GDM1 (cell line): Measurements from ENCODE around the gene KRT80.
A peak's percentile ranks its signal among the peaks of the same experiment; 100 is the strongest.

Source experiments
- DNase-seq: peaks from one replicate; lab custom pipeline; 2025; lab: John Stamatoyannopoulos, UW

The KRT80 gene

DNA sequence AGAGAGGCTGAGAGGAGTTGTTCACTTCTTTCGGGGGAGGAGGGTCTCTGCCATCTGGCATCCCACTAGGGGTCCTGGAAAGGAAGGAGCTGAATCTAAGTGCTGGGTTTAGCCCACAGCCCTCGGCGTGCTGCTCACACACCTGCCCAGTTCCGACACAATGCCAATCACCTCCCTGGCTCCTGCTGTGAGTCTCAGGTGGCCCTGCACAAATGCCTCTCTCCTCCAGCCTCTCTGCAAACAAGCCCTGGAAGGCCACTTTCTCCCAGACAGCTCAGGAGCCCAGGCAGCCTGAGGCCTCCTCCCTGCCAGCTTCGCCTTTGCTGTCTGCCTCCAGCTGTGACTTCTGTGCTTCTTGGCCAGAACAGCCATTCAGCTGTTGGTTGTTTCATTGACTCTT, 61.1 kb downstream of the KRT80 start:
- DNase-seq: no peak

GRCh38 chr12:52127683-52128450, 63.9 kb downstream of the KRT80 start:
- no peak for DNase-seq

DNA sequence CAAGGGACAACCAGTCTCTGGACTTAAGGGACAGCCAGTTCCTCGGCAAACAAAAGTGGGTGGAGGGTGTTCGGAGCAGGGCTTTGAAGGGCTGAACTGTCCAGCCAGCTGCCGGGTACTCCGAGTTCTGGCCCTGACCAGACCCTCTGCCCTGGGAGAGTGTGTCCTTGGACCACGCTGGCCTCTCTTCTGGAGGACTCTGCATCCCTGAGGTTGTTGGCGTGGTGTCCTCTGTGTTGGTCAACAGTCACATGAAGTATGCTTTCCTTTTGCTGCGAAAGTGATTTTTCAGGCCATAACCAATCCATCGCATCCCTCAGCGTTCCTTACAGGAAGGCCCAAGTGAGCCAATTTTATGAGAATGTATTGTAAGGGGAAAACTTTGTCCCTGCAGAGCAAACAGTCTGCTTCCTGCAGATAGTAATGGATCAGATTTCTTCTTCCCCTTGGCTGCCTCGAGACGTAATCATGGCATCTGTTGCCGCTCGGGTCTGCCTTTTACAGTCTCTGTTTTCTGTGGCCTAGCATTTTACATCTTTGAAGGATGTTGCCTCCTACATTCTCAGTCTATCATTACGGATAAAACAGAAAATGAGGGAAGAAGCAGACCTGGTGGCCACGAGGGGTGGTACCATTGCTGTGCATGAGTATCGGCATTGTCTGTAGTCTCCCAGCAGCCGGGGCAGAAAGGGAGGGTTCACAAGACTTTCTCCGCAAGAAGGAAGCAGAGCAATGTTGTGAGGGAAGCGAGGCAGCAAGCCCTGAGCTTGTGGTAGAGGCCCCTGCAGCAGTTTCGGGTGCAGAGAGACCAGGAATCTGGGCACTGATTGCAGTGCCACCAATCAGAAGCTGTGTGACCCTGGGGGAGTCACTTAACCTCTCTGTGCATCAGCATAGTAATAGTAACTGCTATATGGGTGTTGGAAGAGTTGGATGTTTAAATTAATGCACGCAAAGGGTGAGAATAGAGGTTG, 64.9 kb downstream of the KRT80 start:
- DNase-seq: no peak

- DNase-seq: no peak
Measured at GRCh38 chr12:52126050-52126604, 65.7 kb downstream of the KRT80 start.

- no peak for DNase-seq
Measured at GRCh38 chr12:52125476-52125900, 66.3 kb downstream of the KRT80 start.

- no peak for DNase-seq
Measured at GRCh38 chr12:52123487-52124186, 68.2 kb downstream of the KRT80 start.

DNA sequence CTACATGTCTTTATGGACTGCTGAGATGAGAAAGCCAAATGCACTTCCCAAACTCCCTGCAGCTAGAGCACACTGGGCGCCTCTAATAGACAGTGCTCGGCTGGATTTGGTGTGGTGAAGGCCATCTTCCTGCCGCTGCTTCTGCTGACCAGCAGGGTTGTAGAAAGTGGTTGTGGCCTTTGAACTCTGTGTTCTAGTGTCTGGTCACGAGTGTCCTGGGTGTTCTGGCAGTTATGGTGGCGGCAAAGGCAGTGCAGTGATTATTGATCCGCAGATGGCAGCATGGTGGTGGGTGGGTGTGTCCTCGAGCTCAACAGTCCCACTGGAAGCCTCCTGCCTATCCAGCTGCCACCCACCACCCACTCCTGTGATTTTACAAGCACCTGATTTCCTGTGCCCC, 68.9 kb downstream of the KRT80 start:
- no peak for DNase-seq

DNA sequence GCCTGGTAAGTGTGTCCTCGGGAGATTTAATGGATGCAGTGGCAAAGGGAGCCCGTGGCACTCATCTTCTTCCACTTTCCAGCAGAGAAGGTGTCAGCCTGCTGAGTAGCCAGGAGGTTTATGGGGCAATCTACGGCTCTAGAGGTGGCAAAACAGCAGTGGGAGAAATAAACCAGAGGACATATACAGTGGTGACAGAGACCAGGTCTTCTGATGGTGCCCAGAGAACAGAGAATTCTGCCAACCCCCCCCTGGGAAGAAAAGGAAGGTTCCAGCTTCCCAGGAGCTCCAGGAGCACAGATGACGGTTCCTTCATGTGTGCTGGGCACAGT, 69.3 kb downstream of the KRT80 start:
- no peak for DNase-seq

- peak; percentile 27 for DNase-seq
Measured at GRCh38 chr12:52121824-52122539, 69.8 kb downstream of the KRT80 start.

DNA sequence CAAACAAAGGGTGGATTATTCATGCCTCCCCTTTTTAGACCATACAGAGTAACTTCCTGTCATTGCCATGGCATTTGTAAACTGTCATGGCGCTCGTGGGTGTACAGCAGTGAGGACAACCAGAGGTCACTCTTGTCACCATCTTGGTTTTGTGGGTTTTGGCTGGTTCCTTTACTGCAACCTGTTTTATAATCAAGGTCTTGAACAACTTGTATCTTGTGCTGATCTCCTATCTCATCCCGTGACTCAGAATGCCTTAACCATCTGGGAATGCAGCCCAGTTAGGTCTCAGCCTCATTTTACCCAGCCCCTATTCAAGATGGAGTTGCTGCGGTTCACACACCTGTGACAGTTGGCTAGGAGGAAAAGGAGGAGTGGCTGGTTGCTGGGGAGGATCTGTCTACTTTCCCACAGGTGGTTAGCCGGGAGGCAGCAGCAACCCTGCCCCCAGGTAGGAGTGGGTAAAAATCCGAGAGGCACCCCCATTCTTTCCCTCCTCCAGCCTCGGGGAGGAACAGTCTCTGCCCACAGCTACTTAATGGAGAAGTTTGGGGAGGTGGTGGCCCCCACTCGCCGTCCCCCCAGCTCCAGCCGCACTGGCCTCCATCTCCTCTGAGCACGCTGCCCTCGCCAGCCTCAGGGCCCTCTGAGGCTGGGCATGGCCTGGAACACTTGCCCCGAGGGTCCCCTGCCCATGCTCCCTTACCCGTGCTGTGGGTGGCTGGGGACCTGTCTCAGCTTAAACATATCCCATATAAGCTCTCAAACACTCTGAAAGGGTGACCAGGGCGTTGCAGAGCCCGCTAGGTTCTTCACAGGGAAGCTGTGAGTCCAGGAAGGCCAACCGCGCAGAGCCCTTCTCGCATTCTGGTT, 70.6 kb downstream of the KRT80 start:
- DNase-seq: no peak

DNA sequence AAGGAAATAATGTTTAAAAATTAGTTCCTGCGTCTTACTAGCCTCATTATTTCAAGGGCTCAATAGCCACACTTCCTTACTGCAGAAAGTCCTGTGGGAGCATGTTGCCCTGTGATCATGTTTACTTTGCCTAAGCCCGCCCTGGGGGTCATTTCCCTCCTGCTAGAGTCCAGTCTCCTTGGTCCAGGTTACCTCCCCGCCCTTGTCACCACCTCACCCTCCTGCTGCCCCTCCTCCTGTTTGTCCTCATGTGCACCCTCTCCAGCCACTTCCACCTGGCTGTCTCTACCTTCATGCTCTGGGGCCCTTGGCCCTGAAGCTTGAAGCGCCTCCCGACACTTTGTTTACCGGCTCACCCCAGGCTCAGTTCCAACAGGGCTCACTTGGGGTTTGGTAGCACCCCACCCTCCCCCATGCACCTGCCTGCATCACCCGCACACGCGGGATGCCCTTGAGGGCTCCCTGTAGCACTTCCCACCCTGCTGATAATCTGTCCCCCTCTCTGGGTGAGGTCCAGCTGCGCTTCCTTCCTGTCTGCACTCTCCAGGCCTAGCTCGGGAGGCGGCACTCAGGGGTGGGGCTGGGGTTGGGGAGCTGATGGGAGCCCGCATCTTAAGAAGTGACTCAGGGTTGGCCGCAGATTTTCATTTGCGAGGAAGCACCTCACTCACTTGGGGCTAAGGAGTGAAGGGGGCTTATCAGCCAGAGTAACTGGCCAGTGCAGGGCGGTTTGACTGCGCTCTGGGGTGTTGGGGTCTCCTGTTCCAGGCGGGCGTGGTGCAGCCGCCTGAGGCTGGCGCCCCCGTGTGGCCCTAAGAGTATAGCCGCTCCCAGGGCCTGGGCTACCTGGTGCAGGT, 72.2 kb downstream of the KRT80 start:
- no peak for DNase-seq
